Measurements from ENCODE around the gene SH3BP2.
A peak's percentile ranks its signal among the peaks of the same experiment; 100 is the strongest.

The SH3BP2 gene, protein sequence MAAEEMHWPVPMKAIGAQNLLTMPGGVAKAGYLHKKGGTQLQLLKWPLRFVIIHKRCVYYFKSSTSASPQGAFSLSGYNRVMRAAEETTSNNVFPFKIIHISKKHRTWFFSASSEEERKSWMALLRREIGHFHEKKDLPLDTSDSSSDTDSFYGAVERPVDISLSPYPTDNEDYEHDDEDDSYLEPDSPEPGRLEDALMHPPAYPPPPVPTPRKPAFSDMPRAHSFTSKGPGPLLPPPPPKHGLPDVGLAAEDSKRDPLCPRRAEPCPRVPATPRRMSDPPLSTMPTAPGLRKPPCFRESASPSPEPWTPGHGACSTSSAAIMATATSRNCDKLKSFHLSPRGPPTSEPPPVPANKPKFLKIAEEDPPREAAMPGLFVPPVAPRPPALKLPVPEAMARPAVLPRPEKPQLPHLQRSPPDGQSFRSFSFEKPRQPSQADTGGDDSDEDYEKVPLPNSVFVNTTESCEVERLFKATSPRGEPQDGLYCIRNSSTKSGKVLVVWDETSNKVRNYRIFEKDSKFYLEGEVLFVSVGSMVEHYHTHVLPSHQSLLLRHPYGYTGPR

DNA sequence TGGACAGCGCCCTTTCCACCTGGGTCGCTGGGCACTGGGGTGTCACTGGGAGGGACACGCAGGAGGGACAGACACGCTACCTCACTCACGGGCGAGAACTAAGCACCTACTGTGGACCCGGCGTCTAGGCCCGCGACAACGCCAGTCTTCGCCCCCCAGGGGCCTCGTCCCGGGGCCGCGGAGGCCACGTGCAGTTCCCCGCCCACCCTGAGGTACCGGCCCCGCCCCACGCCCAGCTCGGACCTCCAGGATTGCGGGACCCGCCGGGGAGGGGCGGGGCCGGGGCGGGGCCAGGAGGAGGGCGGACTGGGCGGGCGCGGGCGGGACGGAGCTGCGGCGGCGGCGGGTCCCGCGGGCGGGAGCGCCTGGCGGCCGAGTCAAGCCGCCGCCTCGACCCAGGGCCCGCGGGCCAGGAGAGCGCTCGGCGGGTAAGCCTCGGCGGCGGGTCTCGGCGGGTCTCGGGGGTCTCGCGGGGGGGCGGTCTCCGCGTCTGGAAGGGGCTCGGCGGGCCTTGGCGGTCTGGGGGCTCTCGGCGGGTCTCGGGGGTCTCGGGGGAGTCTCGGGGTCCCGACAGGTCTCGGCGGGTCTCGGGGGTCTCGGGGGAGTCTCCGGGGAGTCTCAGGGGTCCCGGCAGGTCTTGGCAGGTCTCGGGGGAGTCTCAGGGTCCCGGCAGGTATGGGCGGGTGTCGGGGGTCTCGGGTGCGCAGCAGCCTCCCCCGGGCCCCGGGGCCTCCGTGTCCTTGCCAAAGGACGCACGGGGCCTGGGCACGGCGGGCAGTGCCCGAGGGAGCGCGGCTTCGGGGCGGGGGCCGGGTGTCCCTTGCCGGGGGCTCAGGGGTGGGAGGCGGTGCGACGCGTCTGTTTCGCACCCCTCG lies at the start of gene SH3BP2:
TSS of gene SH3BP2 (plus strand) at position 375 of the 875 bp plus-strand sequence. CDS start 27,533 bp downstream, outside the sequence.
- DNase-seq (ENCODE audit: low read depth in 2 of 2) = peak; percentile 21 to 31

DNA sequence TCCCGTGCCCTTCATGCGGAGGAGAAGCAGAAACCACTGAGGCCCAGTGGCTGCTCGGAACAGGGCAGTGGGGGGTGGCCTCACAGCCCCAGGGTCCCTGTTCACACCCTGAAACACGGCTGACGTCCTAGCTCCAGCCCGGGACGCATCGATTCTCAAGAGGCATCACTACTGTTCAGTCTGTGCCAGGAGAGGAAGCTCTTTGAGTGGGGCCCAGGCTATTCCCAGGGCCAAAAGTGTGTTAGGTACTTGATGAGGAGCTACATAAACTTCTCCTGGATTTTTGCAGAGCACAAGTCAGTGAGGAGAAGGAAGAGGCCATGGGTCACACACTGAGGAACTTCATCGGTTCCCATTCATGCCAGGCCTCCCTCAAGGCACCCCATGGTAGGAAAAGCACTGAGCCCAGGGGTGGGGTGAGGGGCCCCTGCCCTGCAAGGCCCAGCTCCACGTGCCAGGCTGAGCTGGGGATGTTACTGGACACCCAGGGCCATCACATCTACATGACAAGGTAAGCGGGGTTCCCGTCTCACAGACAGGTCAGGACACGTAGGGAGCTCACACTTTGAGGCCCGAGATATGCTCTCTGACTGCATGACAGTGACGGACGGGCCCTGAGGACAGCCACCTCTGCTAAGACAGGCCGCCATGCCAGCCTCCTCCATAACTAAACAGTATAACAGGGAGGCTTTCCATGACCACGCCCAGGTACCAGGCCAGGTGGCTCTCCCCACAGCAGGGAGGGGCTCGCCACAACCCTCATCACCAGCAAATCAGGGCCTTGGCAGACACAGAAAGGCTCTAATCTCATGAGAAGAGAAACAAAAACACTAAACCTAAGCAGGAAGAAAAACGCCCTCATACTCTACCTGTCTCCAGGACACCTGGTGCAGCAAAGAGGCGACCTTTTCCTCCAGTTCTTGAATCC lies 49.1 kb upstream of the SH3BP2 start:
- no peak for DNase-seq (ENCODE audit: low read depth in 2 of 2)

DNA sequence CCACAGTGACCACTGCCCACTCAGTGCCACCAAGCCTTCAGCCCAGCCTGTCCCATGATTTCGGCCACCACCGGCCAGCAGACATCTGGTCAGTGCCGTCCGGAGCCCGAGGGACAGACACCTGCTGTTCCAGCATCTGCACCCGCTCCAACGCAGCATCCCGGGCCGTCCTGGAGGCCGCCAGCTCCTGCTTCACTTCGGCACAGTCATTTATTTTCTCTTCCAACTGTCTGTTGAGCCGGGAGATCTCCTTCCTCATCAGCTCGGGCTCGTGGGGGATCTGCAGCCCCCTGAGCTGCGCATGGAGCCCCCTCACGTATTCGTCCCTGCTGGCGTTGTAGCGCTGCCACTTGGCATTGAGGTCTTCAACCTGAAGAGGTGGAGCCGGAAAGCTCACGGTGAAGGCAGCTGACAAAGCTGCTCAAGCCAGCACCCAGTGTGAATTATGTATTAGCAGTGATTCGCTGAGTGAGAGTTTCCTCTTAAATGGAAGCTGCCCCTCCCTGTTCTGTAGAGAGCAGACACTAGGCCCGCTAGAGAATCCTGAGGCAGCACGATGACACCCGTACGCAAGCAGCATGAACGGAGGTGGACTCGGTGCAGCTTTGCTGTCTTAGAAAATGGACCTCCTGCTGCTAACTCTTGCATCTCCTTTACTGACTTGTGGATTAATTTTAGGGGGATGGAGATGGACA lies 48.2 kb upstream of the SH3BP2 start:
- DNase-seq (ENCODE audit: low read depth in 2 of 2) = no peak

DNA sequence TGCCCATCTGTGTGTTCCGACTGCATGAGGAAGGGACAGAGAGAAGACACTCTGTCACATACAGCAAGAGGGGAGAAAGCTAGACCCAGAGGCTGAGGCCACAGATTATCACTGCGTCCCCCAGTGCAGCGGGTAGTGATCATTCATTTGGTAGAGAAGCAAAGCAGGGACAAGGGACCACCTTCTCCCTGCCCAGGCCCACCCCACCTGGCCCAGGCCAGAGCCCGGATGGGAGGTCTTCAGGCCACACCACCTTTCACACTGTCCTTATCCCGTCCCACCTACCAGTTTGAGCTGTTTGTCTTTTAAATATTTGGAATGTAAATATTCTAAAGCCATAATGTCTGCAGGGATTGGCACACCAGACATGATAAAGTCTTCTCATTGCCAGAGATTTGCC lies 47.4 kb upstream of the SH3BP2 start:
- DNase-seq (ENCODE audit: low read depth in 2 of 2) = no peak

DNA sequence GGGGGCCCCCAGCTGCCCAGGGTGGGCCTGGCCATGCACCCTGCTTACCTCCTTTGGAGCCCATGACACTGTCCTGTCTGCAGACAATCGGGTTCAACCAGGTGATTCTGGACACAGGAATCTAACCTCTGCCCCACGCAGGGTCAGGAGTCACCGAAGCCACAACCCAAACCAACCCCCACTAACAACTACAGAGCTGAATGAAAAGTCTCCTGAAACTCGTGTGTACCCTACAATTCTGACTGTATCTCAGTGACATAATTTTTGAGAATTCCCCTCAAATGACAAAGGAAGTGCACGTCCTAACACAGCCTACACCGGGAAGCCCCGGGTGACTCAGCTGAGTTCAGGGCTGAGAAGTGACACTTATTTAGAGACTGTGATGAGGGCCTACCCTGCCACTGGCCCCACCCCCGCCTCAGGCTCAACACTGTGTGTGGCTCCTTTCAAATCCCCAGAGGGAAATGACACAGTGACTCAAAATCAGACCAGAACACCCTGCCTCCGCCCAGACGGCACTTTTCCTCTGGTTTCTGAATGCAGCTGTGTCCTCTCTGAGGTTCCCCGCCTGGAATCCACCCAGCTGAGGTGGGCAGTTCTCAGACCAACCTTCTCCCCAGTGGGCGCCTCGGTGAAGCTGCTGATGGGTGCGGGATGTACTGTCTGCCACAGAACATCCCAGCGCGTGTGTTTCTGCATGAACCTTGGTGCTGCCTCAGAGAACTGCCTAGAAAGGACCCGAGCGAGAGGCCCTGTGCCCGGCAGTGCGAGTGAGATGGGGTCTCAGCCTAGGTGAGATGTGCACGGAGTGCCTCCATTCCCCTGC lies 46.7 kb upstream of the SH3BP2 start:
- DNase-seq (ENCODE audit: low read depth in 2 of 2) = no peak

DNA sequence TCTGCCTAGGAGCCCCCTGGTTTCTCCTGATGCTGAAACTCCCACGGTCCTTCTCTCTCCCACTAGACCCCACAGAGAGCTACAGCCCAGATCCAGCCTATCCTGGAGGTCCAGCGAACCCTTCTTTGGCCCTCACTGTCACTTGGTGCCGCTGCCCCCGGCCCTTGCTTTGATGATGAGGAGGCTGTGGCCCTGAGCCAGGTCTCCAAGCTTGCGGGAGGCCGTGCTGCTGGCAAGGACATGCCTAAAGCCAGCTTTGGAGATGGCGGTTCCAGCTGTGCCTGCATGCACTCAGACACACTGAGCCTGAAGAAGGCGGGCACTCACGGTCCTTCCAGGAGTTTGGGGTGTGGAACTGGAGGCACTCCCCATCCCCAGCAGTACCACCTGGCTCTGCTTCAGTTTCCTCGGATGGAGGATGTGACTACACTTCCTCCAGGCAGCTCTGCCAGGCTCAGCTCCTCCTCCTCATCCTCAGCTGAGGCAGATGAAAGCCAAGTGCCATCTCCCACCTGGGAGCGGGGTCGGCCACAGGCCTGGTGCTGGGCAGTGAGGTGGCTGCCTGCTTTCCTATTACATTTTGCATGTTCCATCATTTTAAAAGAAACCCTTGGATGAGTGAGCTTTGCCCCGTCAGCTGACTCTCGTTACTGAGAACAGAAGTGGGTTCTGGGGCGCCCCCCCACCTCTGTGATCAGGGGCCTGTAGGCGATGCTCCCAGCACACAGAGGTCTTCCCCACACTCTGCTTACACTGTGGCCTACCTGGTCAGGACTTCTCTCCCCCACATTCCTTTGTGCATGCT lies 45.8 kb upstream of the SH3BP2 start:
- DNase-seq (ENCODE audit: low read depth in 2 of 2) = no peak

DNA sequence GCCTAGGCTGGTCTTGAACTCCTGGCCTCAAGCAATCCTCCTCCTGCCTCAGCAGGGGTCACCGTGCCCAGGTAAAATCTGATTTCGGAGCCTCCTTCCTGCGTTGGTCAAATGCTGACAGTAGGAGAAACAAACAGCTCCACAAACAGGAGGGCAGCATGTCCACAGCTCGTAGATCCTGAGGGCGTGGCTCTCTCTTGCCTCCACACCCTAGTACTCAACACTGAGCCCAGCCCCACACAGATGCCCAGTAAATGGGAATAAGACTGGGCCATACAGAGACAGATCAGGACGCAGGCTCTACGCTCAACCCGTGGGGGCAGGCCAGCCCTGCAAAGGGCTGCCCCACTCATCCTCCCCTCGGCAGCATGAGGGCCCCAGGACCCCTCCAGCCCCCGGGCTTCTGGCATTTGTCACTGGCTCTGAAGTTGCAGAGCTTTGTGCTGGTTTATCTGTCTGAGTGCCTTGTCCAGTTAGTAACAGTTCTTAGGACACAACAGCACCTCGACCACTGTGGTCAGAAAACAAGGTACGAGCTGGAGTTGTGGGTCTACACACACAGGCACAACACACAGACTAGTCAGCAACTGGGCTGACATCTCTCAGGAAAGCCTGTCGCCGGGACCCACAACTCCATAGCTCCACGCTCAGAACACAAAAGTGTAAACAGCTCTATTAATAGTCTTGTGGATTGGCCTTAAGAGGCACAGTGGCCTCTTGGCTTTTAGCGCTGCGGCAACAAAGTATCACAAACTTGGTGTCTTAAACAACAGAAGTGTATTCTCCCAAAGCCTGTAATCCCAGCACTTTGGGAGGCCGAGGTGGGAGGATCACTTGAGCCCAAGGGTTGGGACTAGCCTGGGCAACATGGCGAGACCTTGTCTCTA lies 41.9 kb upstream of the SH3BP2 start:
- DNase-seq (ENCODE audit: low read depth in 2 of 2) = no peak

DNA sequence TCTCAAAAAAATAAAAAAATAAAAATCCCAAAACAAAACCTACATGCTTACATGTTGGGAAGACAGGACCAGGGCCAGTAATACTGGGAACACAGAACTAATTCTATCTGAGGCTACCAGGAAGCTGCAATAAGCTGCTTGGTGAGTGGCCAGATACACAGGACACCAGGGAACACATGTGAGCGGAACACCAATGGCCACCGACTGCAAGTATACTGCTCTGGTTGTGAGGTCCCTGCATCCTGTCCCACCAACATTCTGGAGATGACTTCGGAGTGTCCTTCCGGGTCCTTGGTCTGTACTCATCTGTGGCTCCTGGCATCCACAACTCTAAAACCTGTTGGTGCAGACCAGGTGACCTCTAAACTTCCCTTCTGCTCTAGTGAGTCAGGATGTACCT lies 39.4 kb upstream of the SH3BP2 start:
- no peak for DNase-seq (ENCODE audit: low read depth in 2 of 2)

DNA sequence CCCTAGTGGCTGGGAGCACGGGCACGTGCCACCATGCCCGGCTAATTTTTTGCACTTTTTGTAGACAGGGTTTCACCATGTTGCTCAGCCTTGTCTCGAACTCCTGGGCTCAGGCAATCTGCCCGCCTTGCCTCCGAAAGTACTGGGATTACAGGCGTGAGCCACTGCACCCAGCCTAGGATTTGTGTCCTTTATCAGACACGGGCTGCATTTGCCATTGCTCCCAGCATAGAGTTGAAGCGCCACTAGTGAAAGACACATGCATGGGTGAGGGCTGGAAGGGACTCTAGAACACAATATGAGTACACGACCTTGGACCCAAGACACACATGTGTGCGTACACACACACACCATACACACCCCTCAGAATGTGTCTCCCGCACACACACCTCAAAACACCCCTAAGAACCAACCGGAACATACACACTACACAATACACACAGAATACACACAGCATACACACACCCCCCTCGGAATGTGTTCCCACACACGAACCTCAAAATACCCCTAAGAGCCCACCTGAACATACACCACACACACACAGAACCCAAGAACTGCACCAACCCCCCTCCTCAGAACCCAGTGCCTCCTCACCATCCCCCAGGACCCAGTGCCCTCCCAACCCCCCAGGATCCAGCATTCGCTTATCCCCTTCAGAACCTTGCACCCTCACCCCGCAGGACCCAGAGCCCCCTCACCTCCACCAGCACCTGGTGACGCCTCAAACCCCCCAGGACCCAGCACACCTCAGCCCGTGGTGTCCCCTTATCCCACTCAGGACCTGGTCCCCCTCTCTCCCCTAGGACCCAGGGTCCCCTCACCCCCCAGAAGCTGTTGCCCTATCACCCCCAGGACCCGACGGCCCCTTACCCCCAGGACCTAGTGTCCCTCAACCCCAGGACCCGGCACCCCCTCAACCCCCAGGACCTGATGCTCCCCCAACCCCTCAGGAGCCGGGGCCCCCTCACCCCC lies 37.8 kb upstream of the SH3BP2 start:
- DNase-seq (ENCODE audit: low read depth in 2 of 2) = no peak

DNA sequence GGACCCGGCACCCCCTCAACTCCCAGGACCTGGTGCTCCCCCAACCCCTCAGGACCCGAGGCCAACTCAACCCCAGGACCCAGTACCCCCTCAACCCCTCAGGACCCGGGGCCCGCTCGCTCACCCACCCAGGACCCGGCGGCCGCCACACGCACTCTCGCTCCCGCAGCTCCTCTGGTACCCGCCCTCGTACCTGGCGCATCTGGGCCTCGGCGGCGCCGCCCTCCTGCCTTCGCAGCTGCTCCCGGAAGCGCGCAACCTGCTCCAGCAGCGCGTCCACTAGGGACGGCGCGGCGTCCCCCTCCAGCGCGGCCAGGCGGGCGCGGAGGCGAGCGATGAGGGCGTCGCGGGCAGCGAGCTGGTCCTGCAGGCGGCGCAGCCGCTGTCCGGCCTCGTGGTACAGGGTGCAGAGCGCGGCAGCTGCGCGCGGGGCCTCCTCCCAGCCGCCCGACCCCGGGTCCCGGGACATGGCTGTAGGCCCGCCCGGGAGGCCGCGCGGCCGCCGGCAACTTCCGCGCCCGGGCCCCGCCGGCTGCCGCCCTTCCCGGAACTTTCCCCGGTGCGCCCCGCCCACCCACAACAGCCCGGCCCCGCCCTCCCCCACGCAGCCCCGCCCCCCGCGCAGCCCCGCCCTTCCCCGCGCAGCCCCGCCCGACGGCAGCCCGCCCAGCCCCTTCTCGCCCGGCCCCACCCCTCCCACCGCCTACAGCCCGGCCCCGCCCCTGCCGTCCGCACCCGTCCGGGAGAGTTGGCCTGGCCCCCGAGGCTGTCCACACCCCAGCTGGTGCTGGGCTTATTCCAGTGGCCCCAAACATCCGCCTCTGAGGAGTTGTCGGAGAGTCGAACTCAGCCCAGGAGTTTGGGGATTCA lies 36.8 kb upstream of the SH3BP2 start, which contains the start of gene TNIP2:
TSS of gene TNIP2 (minus strand) at position 516 of the 870 bp plus-strand sequence. CDS start at position 469, 47 bp downstream.
- DNase-seq (ENCODE audit: low read depth in 2 of 2) = peak; percentile 33 to 49

DNA sequence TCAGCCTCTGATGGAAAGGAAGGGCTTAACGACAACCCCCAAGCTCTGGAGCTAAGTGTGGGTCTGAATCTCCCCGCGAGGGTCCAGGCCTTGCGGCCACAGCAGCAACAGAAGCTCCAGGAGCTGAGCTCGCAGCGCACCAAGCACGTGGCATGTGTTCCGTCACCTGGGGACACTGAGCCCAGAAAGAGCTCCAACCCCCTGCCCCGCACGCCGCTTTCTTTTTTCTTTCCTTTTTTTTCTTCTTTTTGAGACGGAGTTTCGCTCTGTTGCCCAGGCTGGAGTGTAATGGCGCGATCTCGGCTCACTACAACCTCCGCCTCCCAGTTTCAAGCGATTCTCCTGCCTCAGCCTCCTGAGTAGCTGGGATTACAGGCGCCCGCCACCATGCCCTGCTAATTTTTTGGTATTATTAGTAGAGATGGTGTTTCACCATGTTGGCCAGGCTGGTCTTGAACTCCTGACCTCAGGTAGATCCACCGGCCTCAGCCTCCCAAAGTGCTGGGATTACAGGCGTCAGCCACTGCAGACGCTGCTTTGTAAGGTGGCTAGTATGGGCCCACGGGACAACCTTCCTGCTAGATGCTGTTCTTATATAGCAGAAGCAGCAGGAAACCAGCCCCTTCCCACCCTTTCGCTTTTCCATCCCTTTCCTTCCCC lies 36.1 kb upstream of the SH3BP2 start:
- DNase-seq (ENCODE audit: low read depth in 2 of 2) = no peak

DNA sequence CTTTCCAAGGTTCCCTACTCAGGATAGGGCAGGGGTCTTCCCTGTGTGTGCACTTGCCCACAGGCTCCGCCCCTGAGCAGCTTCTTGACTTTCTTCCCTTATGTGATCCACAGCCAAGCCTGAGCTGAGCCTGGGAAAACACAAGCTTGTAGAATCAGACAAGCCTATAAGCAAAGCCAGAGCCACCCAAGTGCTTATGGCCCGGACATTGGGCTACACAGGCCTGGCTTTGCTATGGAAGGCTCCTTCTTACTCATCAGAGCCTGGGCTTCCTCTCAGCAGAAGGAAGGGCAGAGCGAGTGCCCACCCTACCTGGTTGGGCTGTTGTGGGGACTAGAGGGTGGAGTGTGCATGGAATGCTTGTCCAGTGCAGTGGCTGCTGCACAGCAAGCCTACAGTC lies 35.5 kb upstream of the SH3BP2 start:
- no peak for DNase-seq (ENCODE audit: low read depth in 2 of 2)

DNA sequence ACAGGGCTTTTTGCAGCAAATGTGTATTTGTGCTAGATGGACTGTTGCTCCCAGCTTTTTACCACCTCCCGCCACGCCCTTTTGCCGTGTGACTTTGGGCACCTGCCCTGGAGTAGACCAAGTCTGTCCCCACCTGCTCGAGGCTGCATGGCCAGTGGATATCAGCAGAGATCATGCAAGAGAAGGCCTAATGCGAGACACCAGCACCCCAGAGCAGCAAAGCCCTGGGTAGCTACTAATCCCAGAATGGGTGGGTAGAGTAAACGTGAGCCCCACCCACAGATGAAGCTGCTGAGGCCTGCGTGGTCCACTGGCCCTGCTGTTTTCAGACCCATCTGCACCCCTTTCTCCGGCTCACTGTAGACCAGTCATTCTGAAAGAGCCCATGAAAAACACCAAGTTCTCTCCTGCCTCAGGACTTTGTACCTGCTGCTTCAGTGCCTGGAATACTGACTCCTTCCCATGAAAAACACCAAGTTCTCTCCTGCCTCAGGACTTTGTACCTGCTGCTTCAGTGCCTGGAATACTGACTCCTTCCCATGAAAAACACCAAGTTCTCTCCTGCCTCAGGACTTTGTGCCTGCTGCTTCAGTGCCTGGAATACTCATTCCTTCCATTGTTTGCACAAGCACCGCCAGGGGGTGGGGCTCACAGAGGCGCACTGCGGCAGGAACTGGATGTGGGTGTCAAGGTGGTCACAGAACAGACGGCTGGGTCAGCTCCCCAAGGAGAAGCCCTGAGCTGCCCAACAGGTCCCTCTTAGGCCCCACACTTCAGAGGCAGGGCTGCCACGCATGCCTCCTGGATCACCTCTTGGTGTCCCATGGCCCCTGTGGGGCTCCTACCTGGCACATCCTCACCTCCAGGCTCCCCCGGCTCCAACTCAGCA lies 31.6 kb upstream of the SH3BP2 start:
- no peak for DNase-seq (ENCODE audit: low read depth in 2 of 2)

DNA sequence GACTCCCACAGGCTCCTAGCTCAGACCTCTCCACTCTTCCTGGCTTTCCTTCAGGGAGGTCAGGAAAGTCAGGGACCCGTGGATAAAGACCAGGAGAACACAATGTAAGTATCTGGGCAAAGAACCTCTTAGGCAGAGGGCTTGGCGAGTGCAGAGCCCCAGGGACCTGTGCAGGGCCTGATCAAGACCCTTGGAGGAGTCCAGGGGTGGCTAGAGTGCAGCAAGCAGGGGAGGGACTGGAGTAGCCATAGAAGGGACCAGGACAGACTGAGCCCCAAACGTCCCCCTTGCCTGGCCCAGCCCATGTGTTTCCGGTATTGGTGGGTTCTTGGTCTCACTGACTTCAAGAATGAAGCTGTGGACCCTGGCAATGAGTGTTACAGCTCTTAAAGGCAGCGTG lies 30.8 kb upstream of the SH3BP2 start:
- DNase-seq (ENCODE audit: low read depth in 2 of 2) = no peak
